DOHH2 (cell line): ENCODE measurements around the gene TRIM56.
"Not testable (repeated sequence)": the region's sequence is repeated elsewhere in the genome, so short reads cannot be mapped to it uniquely, and the experiment has no call there.

Experiments used
- H3F3A ChIP-seq: fragments of 200-600 bp; sonication (generic), shearing (Covaris generic); 2 replicates; pipeline ENCODE4 v1.6.0; 2016; ENCODE audit warnings: antibody characterized with exemption, mild to moderate bottlenecking; ENCODE audit not compliant: control insufficient read depth, insufficient read depth
- H3K27ac ChIP-seq: fragments of 200-600 bp; sonication (generic); 2 replicates; pipeline ENCODE4 v1.5.1; 2014; ENCODE audit warnings: low read depth, mild to moderate bottlenecking, low read length, moderate library complexity
- H3K27me3 ChIP-seq: fragments of 200-600 bp; sonication (generic); 2 replicates; pipeline ENCODE4 v1.6.1; 2014; ENCODE audit warnings: mild to moderate bottlenecking, low read length, mixed read lengths; ENCODE audit not compliant: control insufficient read depth
- H3K36me3 ChIP-seq: fragments of 200-600 bp; sonication (generic); 2 replicates; pipeline ENCODE4 v1.6.1; 2014; ENCODE audit warnings: mild to moderate bottlenecking, low read length, moderate library complexity, mixed read lengths; ENCODE audit not compliant: control insufficient read depth
- H3K4me1 ChIP-seq: fragments of 200-600 bp; sonication (generic); 2 replicates; pipeline ENCODE4 v1.6.1; 2014; ENCODE audit warnings: mild to moderate bottlenecking, low read length, mixed read lengths; ENCODE audit not compliant: control insufficient read depth
- H3K4me2 ChIP-seq: fragments of 200-600 bp; sonication (generic); 2 replicates; pipeline ENCODE4 v1.6.0; 2014; ENCODE audit warnings: mild to moderate bottlenecking, low read length, moderate library complexity
- H3K4me3 ChIP-seq: fragments of 200-600 bp; sonication (generic); 2 replicates; pipeline ENCODE4 v1.5.1; 2014; ENCODE audit warnings: mild to moderate bottlenecking, low read length, mixed read lengths
- H3K79me2 ChIP-seq: fragments of 200-600 bp; sonication (generic); 2 replicates; pipeline ENCODE4 v1.6.1; 2014; ENCODE audit warnings: mild to moderate bottlenecking, low read length, mixed read lengths; ENCODE audit not compliant: control insufficient read depth
- H3K9me2 ChIP-seq: fragments of 200-600 bp; sonication (generic); replicated peaks from 2 replicates; pipeline ENCODE4 v1.6.1; 2014; ENCODE audit warnings: mild to moderate bottlenecking, low read length, mixed read lengths; ENCODE audit not compliant: control insufficient read depth
- H3K9me3 ChIP-seq: fragments of 200-600 bp; sonication (generic); 2 replicates; pipeline ENCODE4 v1.6.1; 2014; ENCODE audit warnings: antibody characterized with exemption, low read length, mixed read lengths; ENCODE audit not compliant: control insufficient read depth, insufficient read depth
- H4K20me1 ChIP-seq: fragments of 200-600 bp; sonication (generic); 2 replicates; pipeline ENCODE4 v1.6.0; 2014; ENCODE audit warnings: low read depth, mild to moderate bottlenecking, antibody characterized with exemption, low read length, moderate library complexity; ENCODE audit not compliant: control insufficient read depth, insufficient read depth
- CTCF ChIP-seq: fragments of 200-600 bp; sonication (generic); IDR thresholded peaks from one replicate; pipeline ENCODE4 v1.5.1; 2014; ENCODE audit warnings: antibody characterized with exemption, mild to moderate bottlenecking, low read depth, low read length; ENCODE audit not compliant: poor library complexity, severe bottlenecking
- EZH2phosphoT487 ChIP-seq: fragments of 200-600 bp; sonication (generic); IDR thresholded peaks from 2 replicates; pipeline ENCODE4 v1.6.1; 2017; ENCODE audit warnings: borderline replicate concordance, mild to moderate bottlenecking, antibody characterized with exemption, low read length, moderate library complexity, mixed read lengths

The TRIM56 gene

GRCh38 chr7:101088858-101089529, 3.7 kb downstream of the TRIM56 start:
- Histone ChIP-seq H3K4me1 (peaks cover 21% of the 10 kb centered on the region), H3K4me3 (no peak overlapping the region), H3K9me3 (no peaks in the 10 kb centered on the region), H3K36me3 (peaks cover 42% of the 10 kb centered on the region), H4K20me1 (peaks cover 8% of the 10 kb centered on the region; the same call in 1 of the 2 replicates), H3F3A (peaks cover 3% of the 10 kb centered on the region; the same call in 1 of the 2 replicates), H3K27ac (no peak overlapping the region), H3K9me2 (no peaks in the 10 kb centered on the region), H3K27me3 (no peaks in the 10 kb centered on the region), H3K79me2 (peaks cover 46% of the 10 kb centered on the region), H3K4me2 (no peak overlapping the region)
- TF ChIP-seq EZH2phosphoT487 (no peak), CTCF (no peak)

- Histone ChIP-seq H3K9me2 (no peaks in the 10 kb centered on the region), H3F3A (peaks cover 3% of the 10 kb centered on the region; the same call in 1 of the 2 replicates), H3K36me3 (peaks cover 42% of the 10 kb centered on the region), H3K4me1 (peaks cover 17% of the 10 kb centered on the region), H3K4me2 (no peak overlapping the region), H4K20me1 (peaks cover 8% of the 10 kb centered on the region; the same call in 1 of the 2 replicates), H3K27me3 (no peaks in the 10 kb centered on the region), H3K4me3 (no peak overlapping the region), H3K9me3 (no peaks in the 10 kb centered on the region), H3K27ac (no peak overlapping the region), H3K79me2 (peaks cover 46% of the 10 kb centered on the region)
- TF ChIP-seq CTCF (no peak), EZH2phosphoT487 (no peak)
Measured at GRCh38 chr7:101089876-101090275, 4.6 kb downstream of the TRIM56 start.

GRCh38 chr7:101092266-101092905, 7.1 kb downstream of the TRIM56 start:
- not testable (repeated sequence) for H3F3A ChIP-seq, H3K27ac ChIP-seq, H3K9me3 ChIP-seq, H3K4me3 ChIP-seq, H4K20me1 ChIP-seq, H3K4me2 ChIP-seq, H3K4me1 ChIP-seq, H3K9me2 ChIP-seq, H3K27me3 ChIP-seq
- Histone ChIP-seq H3K79me2 (peaks cover 25% of the 10 kb centered on the region), H3K36me3 (peaks cover 33% of the 10 kb centered on the region)

- Histone ChIP-seq H3K4me1 (no peaks in the 10 kb centered on the region), H3F3A (peaks cover 3% of the 10 kb centered on the region; the same call in 1 of the 2 replicates), H3K79me2 (peaks cover 14% of the 10 kb centered on the region), H3K27ac (no peak overlapping the region), H3K27me3 (no peaks in the 10 kb centered on the region), H4K20me1 (peaks cover 8% of the 10 kb centered on the region; the same call in 1 of the 2 replicates), H3K4me3 (no peak overlapping the region), H3K4me2 (no peak overlapping the region), H3K9me3 (no peaks in the 10 kb centered on the region), H3K9me2 (no peaks in the 10 kb centered on the region), H3K36me3 (peaks cover 20% of the 10 kb centered on the region)
- TF ChIP-seq CTCF (no peak), EZH2phosphoT487 (no peak)
Measured at GRCh38 chr7:101093906-101094305, 8.6 kb downstream of the TRIM56 start.
